GM20000 (cell line): Measurements from ENCODE around the gene BDNF.
"Not testable (repeated sequence)": the region's sequence is repeated elsewhere in the genome, so short reads cannot be mapped to it uniquely, and the experiment has no call there.

Experiments
- DNase-seq: peaks from one replicate; pipeline ENCODE4 v3.0.0; 2012; ENCODE audit warnings: low spot score
- CTCF ChIP-seq: IDR thresholded peaks from 2 replicates; pipeline ENCODE4 v1.5.1; 2012; ENCODE audit warnings: mild to moderate bottlenecking, control low read depth; ENCODE audit errors: extremely low read depth, missing control alignments

BDNF gene

GRCh38 chr11:27650988-27651387 is 49.3 kb downstream of the BDNF start:
- no peak for TF ChIP-seq CTCF
- no peak for DNase-seq

- no peak for DNase-seq
- no peak for TF ChIP-seq CTCF
Observed at GRCh38 chr11:27649800-27650199, 50.5 kb downstream of the BDNF start.

- TF ChIP-seq CTCF, result no peak
- no peak for DNase-seq
Observed at GRCh38 chr11:27648840-27649239, 51.4 kb downstream of the BDNF start.

- DNase-seq, result no peak
- no peak for TF ChIP-seq CTCF
Observed at GRCh38 chr11:27646051-27646818, 54.0 kb downstream of the BDNF start.

GRCh38 chr11:27642954-27643353 is 57.3 kb downstream of the BDNF start:
- no peak for DNase-seq
- TF ChIP-seq CTCF, result no peak

- TF ChIP-seq CTCF, result no peak
- no peak for DNase-seq
Observed at GRCh38 chr11:27640954-27641353, 59.3 kb downstream of the BDNF start.

- DNase-seq, result no peak
- no peak for TF ChIP-seq CTCF
Observed at GRCh38 chr11:27635567-27636037, 64.7 kb downstream of the BDNF start.

- DNase-seq, result not testable (repeated sequence)
Observed at GRCh38 chr11:27634776-27635175, 65.5 kb downstream of the BDNF start.

GRCh38 chr11:27634282-27634681 is 66.0 kb downstream of the BDNF start:
- DNase-seq, result not testable (repeated sequence)

GRCh38 chr11:27629023-27629422 is 71.2 kb downstream of the BDNF start:
- DNase-seq, result not testable (repeated sequence)
